K562 (cell line): ENCODE data around the gene GGTLC2. TPM values are rescaled to one million over a fixed set of nuclear protein-coding genes. Genes with fewer than 3 reads are reported as not detected.
"Not testable (repeated sequence)": the region's sequence is repeated elsewhere in the genome, so short reads cannot be mapped to it uniquely, and the experiment has no call there.

Experiments
- ATF1 ChIP-seq, 2 experiments: fragments of 450-650 bp in 1 of 2; IDR thresholded peaks; 2 replicates each; pipeline ENCODE4 v1.6.1; 2016; ENCODE audit warnings: missing compliant biosample characterization in 1 of 2, missing genetic modification characterization in 1 of 2
- ATF3 ChIP-seq, 2 experiments: fragments of 450-650 bp in 1 of 2; sonication (generic) in 1 of 2; formaldehyde crosslinking in 1 of 2; IDR thresholded peaks in 1 of 2; conservative IDR thresholded peaks in 1 of 2; 2 replicates each; pipeline versions ENCODE4 v1.6.1 to v1.8.1; 2016 to 2023; ENCODE audit warnings: mild to moderate bottlenecking in 2 of 2, moderate library complexity in 2 of 2, inconsistent platforms in 1 of 2, missing genetic modification reagents in 1 of 2
- ATF7 ChIP-seq: fragments of 450-650 bp; IDR thresholded peaks from 2 replicates; pipeline ENCODE4 v1.7.1; 2014; ENCODE audit warnings: mild to moderate bottlenecking, moderate library complexity
- CBFA2T3 ChIP-seq: fragments of 450-650 bp; IDR thresholded peaks from 2 replicates; pipeline ENCODE4 v1.6.1; 2017
- CLOCK ChIP-seq: fragments of 250-450 bp; sonication (Bioruptor Pico); IDR thresholded peaks from 2 replicates; pipeline ENCODE4 v1.4.0; 2020; ENCODE audit warnings: mild to moderate bottlenecking, moderate library complexity, borderline replicate concordance
- CXXC5 ChIP-seq: fragments of 250-450 bp; sonication (Bioruptor Pico); IDR thresholded peaks from 2 replicates; pipeline ENCODE4 v1.8.0; 2022; ENCODE audit warnings: inconsistent platforms, mild to moderate bottlenecking, moderate library complexity
- KDM1A ChIP-seq, 2 experiments: fragments of 450-650 bp; IDR thresholded peaks; 2 replicates each; pipeline ENCODE4 v1.6.1; 2016; ENCODE audit warnings: mild to moderate bottlenecking in 2 of 2
- NRF1 ChIP-seq, 2 experiments: fragments of 450-650 bp; IDR thresholded peaks in 1 of 2; conservative IDR thresholded peaks in 1 of 2; 2 replicates each; pipeline ENCODE4 v1.6.1; 2014; ENCODE audit warnings: mild to moderate bottlenecking in 2 of 2
- PBX2 ChIP-seq, 2 experiments: IDR thresholded peaks in 1 of 2; conservative IDR thresholded peaks in 1 of 2; 2 replicates each; pipeline ENCODE4 v1.6.1; 2016; ENCODE audit warnings: low read depth in 2 of 2, mild to moderate bottlenecking in 1 of 2, missing compliant biosample characterization in 1 of 2, missing genetic modification characterization in 1 of 2, moderate library complexity in 1 of 2
- RAD51 ChIP-seq: fragments of 450-650 bp; IDR thresholded peaks from 2 replicates; pipeline ENCODE4 v1.7.1; 2016; ENCODE audit warnings: low read depth, mild to moderate bottlenecking, borderline replicate concordance
- RHOXF2B ChIP-seq: fragments of 250-450 bp; sonication (Bioruptor Pico); conservative IDR thresholded peaks from 2 replicates; pipeline ENCODE4 v1.5.1; 2021
- SRF ChIP-seq, 2 experiments: fragments of 250-450, 450-650 bp in 1 of 2; sonication (Bioruptor Pico) in 1 of 2; sonication (generic) in 1 of 2; formaldehyde crosslinking; IDR thresholded peaks; 2 replicates each; pipeline versions ENCODE4 v1.5.0 to v1.5.1; 2020 to 2022; ENCODE audit warnings: mild to moderate bottlenecking in 1 of 2, missing genetic modification reagents in 1 of 2
- TCF3 ChIP-seq: sonication (generic); formaldehyde crosslinking; IDR thresholded peaks from 2 replicates; pipeline ENCODE4 v1.4.0; 2020; ENCODE audit warnings: mild to moderate bottlenecking, missing genetic modification reagents
- THRB ChIP-seq: fragments of 450-650 bp; formaldehyde crosslinking; conservative IDR thresholded peaks from 2 replicates; pipeline ENCODE4 v1.4.0; 2022; ENCODE audit warnings: mild to moderate bottlenecking, missing genetic modification characterization
- ZNF444 ChIP-seq: fragments of 250-450 bp; sonication (Bioruptor Pico); IDR thresholded peaks from 2 replicates; pipeline ENCODE4 v1.4.0; 2020; ENCODE audit warnings: mild to moderate bottlenecking, moderate library complexity
- ZNF57 ChIP-seq: fragments of 450-650 bp; formaldehyde crosslinking; IDR thresholded peaks from 2 replicates; pipeline ENCODE4 v1.4.0; 2020; ENCODE audit warnings: mild to moderate bottlenecking, moderate library complexity
- ZNF586 ChIP-seq: fragments of 450-650 bp; formaldehyde crosslinking; conservative IDR thresholded peaks from 2 replicates; pipeline ENCODE4 v1.4.0; 2020; ENCODE audit warnings: mild to moderate bottlenecking, moderate library complexity
- ZNF76 ChIP-seq: fragments of 250-450 bp; sonication (Bioruptor Pico); IDR thresholded peaks from 2 replicates; pipeline ENCODE4 v1.4.0; 2020; ENCODE audit warnings: mild to moderate bottlenecking, moderate library complexity, borderline replicate concordance
- ZNF766 ChIP-seq: fragments of 200-800 bp; sonication (Bioruptor generic); conservative IDR thresholded peaks from 2 replicates; pipeline ENCODE4 v1.6.1; 2016; ENCODE audit warnings: missing genetic modification characterization, missing compliant biosample characterization
- polyA plus RNA-seq, 8 experiments: library from polyadenylated mRNA; depleted of rRNA in 4 of 8; stranded (reverse) in 5 of 8; unstranded in 3 of 8; fragments of >200 nt; fragmentation: Nextera tagmentation in 2 of 8; fragmentation: Illumina TruSeq in 1 of 8; extraction: Ambion mirVana in 2 of 8; extraction: Trizol in 1 of 8; gene quantifications; 2 replicates each; pipeline versions ENCODE4 v1.2.1 to v1.2.3, GENCODE V29; 2011 to 2014; ENCODE audit warnings: inconsistent platforms in 1 of 8, missing spikeins in 1 of 8
- total RNA-seq, 7 experiments: library from RNA; depleted of rRNA in 6 of 7; stranded (reverse); fragments of >200 nt in 6 of 7; fragmentation: Illumina TruSeq in 2 of 7; extraction: Trizol in 2 of 7; gene quantifications; 2 replicates each; pipeline versions ENCODE4 v1.2.1 to v1.2.3, GENCODE V29; 2011 to 2021; ENCODE audit warnings: low replicate concordance in 1 of 7

Gene GGTLC2
- total and polyA plus RNA-seq, 9 of the 15 experiments (the other 6 are each of a cell fraction or from before 2014, with no cell fraction given): not detected

GRCh38 chr22:22631223-22631652 lies 13.2 kb upstream of the GGTLC2 start (continued):
- TF ChIP-seq THRB (CRISPR knock-in tag): peak; percentile 69; the same call in 1 of the 2 replicates
- TF ChIP-seq ZNF76 (CRISPR knock-in tag): peak; percentile 95
- TF ChIP-seq SRF (CRISPR knock-in tag; IDR thresholded peaks at IDR 0.05): peak; percentile 56 to 85; a peak in 1 of 4 replicates
- TF ChIP-seq ATF7: peak; percentile 75
- TF ChIP-seq CLOCK (CRISPR knock-in tag): peak; percentile 88
- peak; percentile 42 for TF ChIP-seq TCF3 (CRISPR knock-in tag)
- TF ChIP-seq ZNF586: 0 out of 2 replicates have a peak, but pooled peaks have one; percentile 21
- TF ChIP-seq ZNF444: peak; percentile 32; the same call in 1 of the 2 replicates
- TF ChIP-seq RAD51: peak; percentile 98
- TF ChIP-seq CBFA2T3: peak; percentile 47; the same call in 1 of the 2 replicates
- peak; percentile 74 for TF ChIP-seq RHOXF2B (CRISPR knock-in tag)
- TF ChIP-seq ZNF766 (CRISPR knock-in tag): 0 out of 2 replicates have a peak, but pooled peaks have one; percentile 40
- peak; percentile 76 to 85 for TF ChIP-seq KDM1A (IDR thresholded peaks at IDR 0.05)
- TF ChIP-seq PBX2 (CRISPR knock-in tag; IDR thresholded peaks at IDR 0.05; ENCODE audit: low read depth); ATF1 (CRISPR knock-in tag; IDR thresholded peaks at IDR 0.05): not testable (repeated sequence)
- TF ChIP-seq PBX2 (tag; conservative IDR thresholded peaks at IDR 0.05; ENCODE audit: low read depth): peak; percentile 91
- TF ChIP-seq ZNF57 (CRISPR knock-in tag): 0 out of 2 replicates have a peak, but pooled peaks have one; percentile 14
- peak; percentile 57 for TF ChIP-seq CXXC5
- peak; percentile 58 for TF ChIP-seq ATF3 (IDR thresholded peaks at IDR 0.05)
- TF ChIP-seq ATF3 (CRISPR knock-in tag; conservative IDR thresholded peaks at IDR 0.05): peak; percentile 39; the same call in 1 of the 2 replicates
- peak; percentile 71 to 77 for TF ChIP-seq NRF1 (conservative IDR thresholded peaks at IDR 0.05 in 1 of 2, IDR thresholded peaks at IDR 0.05 in 1 of 2)
- TF ChIP-seq ATF1 (tag; IDR thresholded peaks at IDR 0.05): peak; percentile 54
